Tongue (tissue), 1 donor: ENCODE results near the gene TMSB15B. TPM values are rescaled to one million over a fixed set of nuclear protein-coding genes. Genes with fewer than 3 reads are reported as not detected.

Experiments
- total RNA-seq: library from RNA; depleted of rRNA; stranded (reverse); fragments of >200 nt; gene quantifications from one replicate; pipeline ENCODE4 v1.2.3, GENCODE V29; 2014

The TMSB15B gene
- total RNA-seq, 1 donor from 2014 or later: 3.0 TPM

Other genes starting within 250 kb of the TMSB15B start
- 84.1 TPM for gene PLP1, start 185.8 kb upstream of the TMSB15B start, total RNA-seq
- 36.2 TPM for gene RAB9B, start 130.4 kb upstream of the TMSB15B start, total RNA-seq
- not detected for gene H2BW1, start 51.1 kb downstream of the TMSB15B start, total RNA-seq
- gene H2BW2, start 77.3 kb downstream of the TMSB15B start, total RNA-seq: not detected
- 4.0 TPM for gene TMSB15C, start 113.6 kb downstream of the TMSB15B start, total RNA-seq
- gene ZCCHC18, start 149.9 kb downstream of the TMSB15B start, total RNA-seq: 1.2 TPM
- gene SLC25A53, start 194.4 kb downstream of the TMSB15B start, total RNA-seq: 13.2 TPM
- 25.4 TPM for gene FAM199X, start 203.8 kb downstream of the TMSB15B start, total RNA-seq